Heart right ventricle (tissue), 16 donors: ENCODE results near the gene SYCE3. TPM values are rescaled to one million over a fixed set of nuclear protein-coding genes. Genes with fewer than 3 reads are reported as not detected.

Source experiments
- ATAC-seq, 8 donors: fragments of 200-7000 bp; cut with Tn5 transposase; one replicate each; pipeline ENCODE4 v1.9.1; 2020; ENCODE audit warnings: mild to moderate bottlenecking in 8 of 8, moderate library complexity in 8 of 8, moderate number of reproducible peaks in 1 of 8
- DNase-seq, 2 donors: peaks; one replicate each; pipeline ENCODE4 v3.0.0-alpha.2; 2020
- H3K27ac ChIP-seq, 10 donors: fragments of 200-600 bp; sonication (generic) in 2 of 10; one replicate each; pipeline versions ENCODE4 v1.5.0 to v1.8.0; 2020 to 2022; ENCODE audit warnings: mild to moderate bottlenecking in 3 of 10
- H3K27me3 ChIP-seq, 7 donors: fragments of 200-600 bp; one replicate each; pipeline ENCODE4 v1.8.0; 2021 to 2022; ENCODE audit warnings: mild to moderate bottlenecking in 2 of 7
- H3K36me3 ChIP-seq, 9 donors: fragments of 200-600 bp; sonication (generic) in 1 of 9; one replicate each; pipeline versions ENCODE4 v1.5.0 to v1.8.0; 2020 to 2022; ENCODE audit warnings: mild to moderate bottlenecking in 2 of 9
- H3K4me1 ChIP-seq, 9 donors: fragments of 200-600 bp; sonication (generic) in 1 of 9; one replicate each; pipeline versions ENCODE4 v1.5.0 to v1.8.0; 2020 to 2022; ENCODE audit warnings: mild to moderate bottlenecking in 4 of 9
- H3K4me3 ChIP-seq, 10 donors: fragments of 200-600 bp; sonication (generic) in 2 of 10; one replicate each; pipeline versions ENCODE4 v1.5.0 to v1.8.0; 2020 to 2022; ENCODE audit warnings: mild to moderate bottlenecking in 7 of 10, moderate library complexity in 2 of 10
- H3K9me3 ChIP-seq, 11 donors: fragments of 200-600 bp in 10 of 11; sonication (generic) in 2 of 11; one replicate each; pipeline versions ENCODE4 v1.5.0 to v1.8.0; 2013 to 2022; ENCODE audit warnings: mild to moderate bottlenecking in 2 of 11, control low read depth in 1 of 11, moderate library complexity in 1 of 11
- whole genome bisulfite sequencing, 2 donors: extraction: QIAGEN DNeasy Blood & Tissue Kit; methylation state at CpG; one replicate each; pipeline ENCODE4 v1.1.7; 2013; ENCODE audit warnings: inconsistent platforms in 1 of 2; 5-methylcytosine and 5-hydroxymethylcytosine counted together
- intact Hi-C, 10 donors: fragments of 100-400 bp; cut with DNase I; formaldehyde crosslinking; loops; one replicate each; pipeline versions ENCODE4 v1.11.1 to v1.14.2; 2022
- polyA plus RNA-seq, 2 donors: library from polyadenylated mRNA; stranded (reverse); fragments of 200-250 nt; gene quantifications; one replicate each; pipeline ENCODE4 v1.2.3, GENCODE V29; 2013
- total RNA-seq, 10 donors: library from RNA; stranded (reverse); fragmentation: NEBNext Ultra II Directional in 3 of 10; extraction: Animal tissue kit (Norgen Biotek cat#: 25700) in 3 of 10; gene quantifications; one replicate each; pipeline versions ENCODE4 v1.2.1 to v1.2.4, GENCODE V29; 2021 to 2023
- TF ChIP-seq, protein P1 (sequence below), 9 donors: fragments of 200-600 bp; sonication (generic) in 2 of 9; IDR thresholded peaks; one replicate each; pipeline versions ENCODE4 v1.5.0 to v1.8.0; 2021 to 2022; ENCODE audit warnings: antibody characterized with exemption in 9 of 9, mild to moderate bottlenecking in 5 of 9, moderate library complexity in 1 of 9
- donor health status: Arrhythmogenic right ventricular cardiomyopathy.
- donor health status: ischemic (EF 13 %, LVEDD 7.1; RV severe dilation, severe dysfunction).
- donor health status: healthy with polysubstance abuse.
- donor health status: DM: no; HTN: yes; CAD: no.
- donor health status: DM: no; HTN: no; CAD: no.
- donor health status: ischemic (EF 25% LVEDD 6.9; RV normal size, moderate dysfunction).
- donor health status: ischemic (EF 25% LVEDD 5.7; RV mildly dilated, moderate dysfunction).
- donor health status: healthy.
- donor health status: DM: yes; HTN: yes; CAD: no.
- donor health status: Ischemic cardiomyopathy.
- donor health status: ischemic (EF 35%, LVEDD 5.7; RV mildly dilated, moderate dysfunction).
- donor health status: nonischemic (EF 11% LVEDD 7.7; RV severe dilation, severe dysfunction).
- donor health status: DM: yes; HTN: yes; CAD: no.
- donor health status: PGD.
- donor health status: ischemic (EF 29% LVEDD 5.4; RV normal size, mild dysfunction).
- donor health status: nonischemic (EF 23%, LVEDD 6.1; RV moderate dilation, normal function).

SYCE3 gene
- total and polyA plus RNA-seq, 12 donors, result 0.74 to 0.90 TPM; not detected in 10

DNA sequence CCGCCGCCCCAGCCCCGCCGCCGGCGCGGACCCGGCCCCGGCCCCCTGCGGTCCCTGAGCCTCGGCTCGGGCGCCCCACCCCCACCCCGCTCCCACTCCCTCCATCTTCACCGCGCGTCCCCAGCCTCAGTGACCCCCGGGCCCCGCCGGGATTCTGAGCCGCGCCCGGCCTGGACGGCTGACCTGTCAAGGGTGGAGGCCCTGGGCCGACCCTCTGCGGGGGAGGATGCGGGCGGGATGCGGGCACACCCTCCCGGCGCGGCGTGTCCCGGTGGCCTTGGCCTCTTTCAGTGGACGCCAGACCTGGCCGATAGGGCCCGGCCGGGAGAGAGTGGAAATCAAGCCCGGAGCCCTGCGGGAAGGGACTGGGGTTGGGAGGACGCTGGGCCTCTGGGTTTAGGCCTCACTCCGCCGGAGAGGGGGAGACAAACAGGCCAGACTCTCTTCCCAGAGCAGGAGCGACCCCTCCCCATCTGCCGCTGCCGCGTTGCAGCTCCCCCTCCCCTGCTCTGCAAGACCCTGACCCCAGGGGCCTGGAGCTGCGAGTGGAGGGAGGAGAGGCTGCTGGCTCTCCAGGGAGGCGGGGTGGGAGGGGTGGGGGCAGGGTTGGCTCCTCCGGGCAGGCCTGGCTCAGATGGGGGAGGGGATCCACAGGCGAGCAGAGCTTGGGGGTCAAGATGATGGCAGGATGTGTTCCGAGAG, 38.4 kb upstream of the SYCE3 start:
- no peak for ATAC-seq
- TF ChIP-seq, protein P1, sequence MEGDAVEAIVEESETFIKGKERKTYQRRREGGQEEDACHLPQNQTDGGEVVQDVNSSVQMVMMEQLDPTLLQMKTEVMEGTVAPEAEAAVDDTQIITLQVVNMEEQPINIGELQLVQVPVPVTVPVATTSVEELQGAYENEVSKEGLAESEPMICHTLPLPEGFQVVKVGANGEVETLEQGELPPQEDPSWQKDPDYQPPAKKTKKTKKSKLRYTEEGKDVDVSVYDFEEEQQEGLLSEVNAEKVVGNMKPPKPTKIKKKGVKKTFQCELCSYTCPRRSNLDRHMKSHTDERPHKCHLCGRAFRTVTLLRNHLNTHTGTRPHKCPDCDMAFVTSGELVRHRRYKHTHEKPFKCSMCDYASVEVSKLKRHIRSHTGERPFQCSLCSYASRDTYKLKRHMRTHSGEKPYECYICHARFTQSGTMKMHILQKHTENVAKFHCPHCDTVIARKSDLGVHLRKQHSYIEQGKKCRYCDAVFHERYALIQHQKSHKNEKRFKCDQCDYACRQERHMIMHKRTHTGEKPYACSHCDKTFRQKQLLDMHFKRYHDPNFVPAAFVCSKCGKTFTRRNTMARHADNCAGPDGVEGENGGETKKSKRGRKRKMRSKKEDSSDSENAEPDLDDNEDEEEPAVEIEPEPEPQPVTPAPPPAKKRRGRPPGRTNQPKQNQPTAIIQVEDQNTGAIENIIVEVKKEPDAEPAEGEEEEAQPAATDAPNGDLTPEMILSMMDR (IDR thresholded peaks at IDR 0.05), result no peak
- H3K4me3 ChIP-seq, result peak overlapping the region in 8 of 10 donors; percentile 29 to 53 (median 40)
- 8 to 10% methylated on average over 34 to 52 of the region's 52 CpGs for WGBS, 2 donors
- peak in 1 of 2 donors; percentile 21 for DNase-seq
- intact Hi-C loops, result no loop called here
- no peaks in the 10 kb centered on the region for H3K9me3 ChIP-seq
- H3K36me3 ChIP-seq, result peaks cover 0 to 3% (median 0%) of the 10 kb centered on the region in 9 donors
- H3K27ac ChIP-seq, result no peak overlapping the region
- H3K4me1 ChIP-seq, result peaks cover 0 to 14% (median 5%) of the 10 kb centered on the region in 9 donors
- H3K27me3 ChIP-seq, result peaks cover 5 to 83% (median 66%) of the 10 kb centered on the region in 7 donors

DNA sequence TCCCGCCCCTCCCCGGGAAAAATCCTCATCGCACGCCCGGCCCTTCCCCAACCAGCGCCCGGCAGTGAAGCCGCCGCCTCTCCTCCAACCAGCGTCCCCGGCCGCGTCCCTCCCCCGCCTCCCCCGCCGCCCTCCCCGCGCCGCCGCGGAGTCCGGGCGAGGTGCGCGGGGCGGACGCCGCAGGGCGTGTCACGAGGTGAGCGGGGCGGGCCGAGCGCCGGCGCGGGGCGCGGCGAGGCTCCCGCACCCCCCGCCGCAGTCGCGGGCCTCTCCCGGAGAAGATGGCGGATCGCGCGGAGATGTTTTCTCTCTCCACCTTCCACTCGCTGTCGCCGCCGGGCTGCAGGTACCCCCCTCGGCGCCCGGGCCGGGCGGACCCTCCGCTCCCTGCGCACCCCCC, 37.8 kb upstream of the SYCE3 start, which contains the start of gene MAPK8IP2:
MAPK8IP2 (plus strand) TSS at position 256 of the 400 bp plus-strand sequence; CDS start at position 282, 26 bp downstream.
- Histone ChIP-seq H3K27ac (no peak within 1 kb of the TSS), H3K9me3 (no peaks in the 10 kb centered on the region), H3K4me3 (peak within 1 kb of the TSS in 9 of 10 donors; percentile 28 to 53 (median 40)), H3K4me1 (peaks cover 0 to 14% (median 5%) of the 10 kb centered on the region in 9 donors), H3K36me3 (peaks cover 0 to 3% (median 0%) of the 10 kb centered on the region in 9 donors), H3K27me3 (peaks cover 5 to 77% (median 61%) of the 10 kb centered on the region in 7 donors)
- TF ChIP-seq, protein P1 (IDR thresholded peaks at IDR 0.05), result no peak
- 1 to 3% methylated on average over 6 to 57 of the region's 61 CpGs for WGBS, 2 donors
- intact Hi-C loops, result no loop called here
- DNase-seq, result no peak
- ATAC-seq, result peak in 1 of 8 donors; percentile 30

DNA sequence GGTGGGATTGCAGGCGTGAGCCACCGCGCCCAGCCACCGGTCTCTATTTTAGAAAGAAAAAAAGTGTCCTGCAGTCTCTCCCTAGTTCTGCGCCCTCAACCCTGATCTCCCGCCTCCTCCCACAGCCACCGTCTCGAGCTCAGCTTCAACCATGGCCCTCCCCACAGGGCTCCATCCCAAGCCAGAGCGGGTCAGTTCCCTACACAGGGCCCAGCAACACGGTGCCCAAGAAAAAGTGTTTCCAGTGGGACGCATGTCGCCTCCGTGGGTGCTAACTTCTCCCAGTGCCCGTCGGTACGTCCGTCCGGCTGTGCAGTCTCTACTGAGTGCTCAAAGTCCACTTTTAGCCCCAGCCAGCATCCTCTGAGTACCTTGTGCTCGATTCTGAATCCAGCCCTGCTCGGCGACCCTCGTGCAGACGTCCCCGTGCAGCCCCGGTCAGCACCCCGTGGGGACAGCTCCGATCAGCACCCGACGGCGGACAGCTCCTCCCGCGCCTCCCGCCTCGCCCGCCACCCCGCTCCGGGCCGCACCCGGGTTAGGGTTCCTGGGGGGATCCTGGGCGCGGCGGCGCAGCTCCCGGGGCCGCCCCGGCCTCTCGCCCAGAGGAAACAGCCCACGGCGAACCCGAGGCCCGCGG, 37.2 kb upstream of the SYCE3 start:
- Histone ChIP-seq H3K27me3 (peaks cover 5 to 71% (median 56%) of the 10 kb centered on the region in 7 donors), H3K9me3 (no peaks in the 10 kb centered on the region), H3K4me1 (peaks cover 0 to 14% (median 5%) of the 10 kb centered on the region in 9 donors), H3K36me3 (peaks cover 0 to 3% (median 0%) of the 10 kb centered on the region in 9 donors), H3K27ac (no peak overlapping the region), H3K4me3 (peak overlapping the region in 9 of 10 donors; percentile 28 to 53 (median 40))
- intact Hi-C loops, result no loop called here
- peak; percentile 77 to 89 (median 87) for ATAC-seq
- peak; percentile 57 to 68 for DNase-seq
- TF ChIP-seq, protein P1 (IDR thresholded peaks at IDR 0.05), result no peak
- WGBS, 2 donors, result 14 to 16% methylated on average over 52 of the region's 52 CpGs

DNA sequence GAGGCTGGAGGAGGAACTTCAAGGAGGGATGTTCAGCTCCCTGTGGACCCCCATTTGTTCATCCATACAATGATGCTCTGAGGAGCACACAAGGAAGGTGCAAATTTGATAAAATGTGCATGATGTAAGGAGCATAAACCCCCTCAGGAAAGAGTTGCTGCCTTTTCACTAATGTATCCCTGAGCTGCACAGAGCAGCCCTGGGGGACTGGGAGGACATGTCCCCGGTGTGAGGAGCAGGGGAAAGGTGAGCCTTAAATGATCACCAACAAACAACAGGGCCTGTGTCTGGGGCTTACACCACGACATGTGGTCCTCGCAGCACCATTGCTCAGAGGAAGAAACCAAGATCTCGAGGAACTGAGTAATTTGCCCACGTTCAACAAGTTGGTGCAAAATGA, 34.4 kb upstream of the SYCE3 start:
- DNase-seq (no peak), ATAC-seq (no peak)
- Histone ChIP-seq H3K36me3 (peaks cover 0 to 3% (median 0%) of the 10 kb centered on the region in 9 donors), H3K4me1 (peaks cover 0 to 9% (median 5%) of the 10 kb centered on the region in 9 donors), H3K27ac (no peak overlapping the region), H3K4me3 (no peak overlapping the region), H3K27me3 (peaks cover 5 to 44% (median 30%) of the 10 kb centered on the region in 7 donors), H3K9me3 (no peaks in the 10 kb centered on the region)
- TF ChIP-seq, protein P1 (IDR thresholded peaks at IDR 0.05), result no peak
- intact Hi-C loops, result no loop called here
- 86 to 94% methylated on average over 5 of the region's 5 CpGs for whole genome bisulfite sequencing, 2 donors
